Activated T-helper 17 cell treated with anti-CD3 and anti-CD28 coated beads, Interleukin-2, amount 50 U/mL, for 72 hours (primary cell): ENCODE results near the gene SEC14L5. TPM values are rescaled to one million over a fixed set of nuclear protein-coding genes. Genes with fewer than 3 reads are reported as not detected.
"Not testable (repeated sequence)": the region's sequence is repeated elsewhere in the genome, so short reads cannot be mapped to it uniquely, and the experiment has no call there.

Experiments
- ATAC-seq: fragments of 150-1000 bp; cut with Tn5 transposase; replicated peaks from 2 replicates; pipeline ENCODE4 v1.10.0; 2021; ENCODE audit warnings: mild to moderate bottlenecking, moderate library complexity
- H3K27ac Mint-ChIP-seq: one replicate; pipeline ENCODE4 v1.8.0; 2022; ENCODE audit warnings: mixed read lengths
- H3K27me3 Mint-ChIP-seq: one replicate; pipeline ENCODE4 v1.8.0; 2022; ENCODE audit warnings: mixed read lengths
- H3K36me3 Mint-ChIP-seq: one replicate; pipeline ENCODE4 v1.8.0; 2022; ENCODE audit warnings: low read depth, mild to moderate bottlenecking, mixed read lengths
- H3K4me1 Mint-ChIP-seq: one replicate; pipeline ENCODE4 v1.8.0; 2022; ENCODE audit warnings: mixed read lengths
- H3K4me3 Mint-ChIP-seq: one replicate; pipeline ENCODE4 v1.8.0; 2022; ENCODE audit warnings: mild to moderate bottlenecking, mixed read lengths
- H3K9me3 Mint-ChIP-seq: one replicate; pipeline ENCODE4 v1.8.0; 2022; ENCODE audit warnings: mixed read lengths
- total RNA-seq, 2 donors: library from RNA; stranded (reverse); gene quantifications; one replicate each; pipeline ENCODE4 v1.2.3, GENCODE V29; 2022

The SEC14L5 gene
- total RNA-seq, 2 donors from 2014 or later, result 0.61 to 1.0 TPM

- Mint-ChIP-seq H3K36me3 (no peaks in the 10 kb centered on the region), H3K9me3 (no peaks in the 10 kb centered on the region)
Observed at GRCh38 chr16:4936991-4937781, 20.9 kb upstream of the SEC14L5 start, which contains the start of gene PPL. Gene PPL (minus strand): TSS chr16:4937148. CDS start chr16:4937045, 103 bp downstream.

GRCh38 chr16:4937782-4938682 lies 20.1 kb upstream of the SEC14L5 start:
- no peak overlapping the region for H3K27ac Mint-ChIP-seq
- H3K4me3 Mint-ChIP-seq, result peak overlapping the region; percentile 50
- H3K27me3 Mint-ChIP-seq, result peaks cover 17% of the 10 kb centered on the region
- H3K4me1 Mint-ChIP-seq, result no peaks in the 10 kb centered on the region
- no peak for ATAC-seq
- no peaks in the 10 kb centered on the region for H3K36me3 Mint-ChIP-seq
- H3K9me3 Mint-ChIP-seq, result no peaks in the 10 kb centered on the region

More at GRCh38 chr16:4936991-4937781, 20.9 kb upstream of the SEC14L5 start, which contains the start of gene PPL:
- Mint-ChIP-seq H3K4me3 (peak within 1 kb of the TSS; percentile 59), H3K27me3 (peaks cover 17% of the 10 kb centered on the region), H3K27ac (no peak within 1 kb of the TSS), H3K4me1 (no peaks in the 10 kb centered on the region)
- peak; percentile 12 for ATAC-seq

DNA sequence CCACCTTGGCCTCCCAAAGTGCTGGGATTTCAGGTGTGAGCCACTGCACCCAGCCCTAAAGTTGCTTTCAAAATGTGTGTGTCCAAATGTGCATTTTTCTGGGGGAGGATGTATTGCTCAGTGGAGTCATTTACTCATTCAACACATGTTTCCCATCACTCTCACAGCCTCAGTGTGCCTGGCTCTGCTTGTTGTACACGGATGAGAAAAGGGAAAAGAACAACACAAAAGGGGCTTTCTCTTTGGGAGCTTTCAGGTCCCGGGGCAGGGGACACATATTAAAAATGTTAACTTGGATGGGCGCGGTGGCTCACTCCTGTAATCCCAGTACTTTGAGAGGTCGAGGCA lies 19.5 kb upstream of the SEC14L5 start:
- no peak overlapping the region for H3K4me3 Mint-ChIP-seq
- peaks cover 17% of the 10 kb centered on the region for H3K27me3 Mint-ChIP-seq
- no peaks in the 10 kb centered on the region for H3K9me3 Mint-ChIP-seq
- no peak overlapping the region for H3K27ac Mint-ChIP-seq
- no peak for ATAC-seq
- H3K4me1 Mint-ChIP-seq, result no peaks in the 10 kb centered on the region
- H3K36me3 Mint-ChIP-seq, result no peaks in the 10 kb centered on the region

DNA sequence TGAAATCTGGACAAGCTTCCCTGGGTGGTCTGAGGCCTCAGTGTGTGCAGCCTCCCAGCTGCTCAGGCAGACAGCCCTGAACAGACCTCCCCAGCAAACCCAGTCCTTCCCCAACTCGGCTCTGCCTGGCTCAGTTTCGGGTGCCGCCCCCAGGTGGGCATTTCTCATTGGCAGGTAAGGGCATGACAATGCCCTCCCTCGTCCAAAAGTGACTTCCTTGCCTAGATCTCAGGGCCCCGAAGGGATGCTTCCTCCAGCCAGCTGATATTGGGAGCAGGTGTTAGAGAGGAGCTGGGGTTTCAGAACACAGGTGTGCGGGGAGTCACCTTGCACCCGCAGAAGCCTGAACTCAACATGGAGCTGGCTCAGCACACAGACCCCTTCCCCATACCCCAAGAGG lies 17.4 kb upstream of the SEC14L5 start:
- ATAC-seq, result no peak
- H3K4me1 Mint-ChIP-seq, result no peaks in the 10 kb centered on the region
- no peak overlapping the region for H3K4me3 Mint-ChIP-seq
- no peaks in the 10 kb centered on the region for H3K9me3 Mint-ChIP-seq
- no peaks in the 10 kb centered on the region for H3K36me3 Mint-ChIP-seq
- no peak overlapping the region for H3K27ac Mint-ChIP-seq
- peaks cover 11% of the 10 kb centered on the region for H3K27me3 Mint-ChIP-seq

DNA sequence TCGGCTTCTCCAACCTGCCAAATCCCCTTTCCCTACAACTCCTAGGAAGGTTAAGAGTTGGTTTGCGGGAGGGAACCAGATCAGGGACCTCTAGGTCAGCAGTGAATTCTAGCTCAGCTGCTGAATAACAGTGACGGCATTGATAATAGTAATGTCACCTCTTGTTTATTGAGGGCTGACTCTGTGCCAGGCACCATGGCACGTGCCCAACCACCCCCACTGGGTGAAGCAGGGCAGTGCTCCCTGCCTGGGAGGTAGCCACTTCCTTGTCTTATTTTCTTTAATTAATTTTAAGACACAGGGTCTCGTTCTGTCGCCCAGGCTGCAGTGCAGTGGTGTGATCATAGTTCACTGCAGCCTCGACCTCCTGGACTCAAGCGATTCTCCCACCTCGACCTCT lies 15.6 kb upstream of the SEC14L5 start:
- Mint-ChIP-seq H3K4me1 (no peaks in the 10 kb centered on the region), H3K4me3 (no peak overlapping the region), H3K9me3 (no peaks in the 10 kb centered on the region), H3K27ac (no peak overlapping the region), H3K36me3 (no peaks in the 10 kb centered on the region), H3K27me3 (peaks cover 17% of the 10 kb centered on the region)
- ATAC-seq, result no peak

GRCh38 chr16:4944333-4945281 lies 13.5 kb upstream of the SEC14L5 start:
- H3K36me3 Mint-ChIP-seq, result no peaks in the 10 kb centered on the region
- H3K4me1 Mint-ChIP-seq, result no peaks in the 10 kb centered on the region
- peaks cover 15% of the 10 kb centered on the region for H3K27me3 Mint-ChIP-seq
- no peak for ATAC-seq
- H3K27ac Mint-ChIP-seq, result no peak overlapping the region
- no peak overlapping the region for H3K4me3 Mint-ChIP-seq
- no peaks in the 10 kb centered on the region for H3K9me3 Mint-ChIP-seq

GRCh38 chr16:4945560-4946502 lies 12.3 kb upstream of the SEC14L5 start:
- Mint-ChIP-seq H3K4me1 (no peaks in the 10 kb centered on the region), H3K27ac (no peak overlapping the region), H3K4me3 (no peak overlapping the region), H3K36me3 (no peaks in the 10 kb centered on the region), H3K27me3 (peaks cover 15% of the 10 kb centered on the region), H3K9me3 (no peaks in the 10 kb centered on the region)
- ATAC-seq, result no peak

- H3K9me3 Mint-ChIP-seq, result no peaks in the 10 kb centered on the region
Observed at GRCh38 chr16:4946917-4947316, 11.2 kb upstream of the SEC14L5 start.

DNA sequence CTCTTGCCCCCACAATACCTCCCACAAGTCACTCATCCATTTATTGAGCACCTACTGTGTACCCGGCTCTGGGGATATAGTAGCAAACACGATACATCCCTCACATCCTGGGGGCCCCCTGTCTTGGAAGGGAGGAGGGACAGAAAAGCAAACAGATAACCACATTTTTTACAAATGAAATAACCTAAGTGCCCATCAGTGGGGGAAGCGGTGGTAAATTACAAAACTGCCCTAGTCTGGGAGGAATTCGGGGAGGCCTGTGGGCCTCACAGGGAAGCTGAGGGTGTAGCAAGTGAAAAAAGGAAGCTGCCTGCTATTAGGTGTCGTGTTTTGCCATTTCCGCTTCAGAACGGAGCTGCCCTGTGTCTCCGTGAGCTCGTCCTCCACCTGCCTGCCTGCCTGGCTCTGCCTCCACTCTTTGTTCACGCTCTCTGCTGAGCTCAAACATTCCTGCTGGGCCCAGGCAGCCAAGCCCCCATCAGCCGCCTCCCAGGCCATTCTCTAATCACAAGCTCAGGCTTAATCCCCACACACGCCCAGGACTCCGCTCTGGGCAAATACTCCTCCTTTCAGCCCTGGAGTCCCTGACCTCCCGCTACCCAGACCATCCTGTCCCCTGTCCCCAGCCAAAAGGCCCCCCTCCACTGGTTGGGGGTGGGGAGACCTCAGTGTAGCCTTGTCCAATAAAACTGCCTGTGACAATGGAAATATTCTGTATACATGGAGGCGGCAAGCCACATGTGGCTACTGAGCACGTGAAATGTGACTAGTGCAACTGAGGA lies 10.2 kb upstream of the SEC14L5 start:
- H3K36me3 Mint-ChIP-seq, result no peaks in the 10 kb centered on the region
- H3K9me3 Mint-ChIP-seq, result no peaks in the 10 kb centered on the region
- H3K4me1 Mint-ChIP-seq, result no peaks in the 10 kb centered on the region
- H3K27me3 Mint-ChIP-seq, result peaks cover 15% of the 10 kb centered on the region
- no peak overlapping the region for H3K27ac Mint-ChIP-seq
- no peak overlapping the region for H3K4me3 Mint-ChIP-seq
- ATAC-seq, result no peak

More at GRCh38 chr16:4946917-4947316, 11.2 kb upstream of the SEC14L5 start:
- no peak for ATAC-seq
- H3K4me3 Mint-ChIP-seq, result no peak overlapping the region
- H3K4me1 Mint-ChIP-seq, result no peaks in the 10 kb centered on the region
- no peak overlapping the region for H3K27ac Mint-ChIP-seq
- peaks cover 15% of the 10 kb centered on the region for H3K27me3 Mint-ChIP-seq
- H3K36me3 Mint-ChIP-seq, result no peaks in the 10 kb centered on the region

GRCh38 chr16:4948903-4949766 lies 9.0 kb upstream of the SEC14L5 start:
- ATAC-seq, result no peak
- peaks cover 19% of the 10 kb centered on the region for H3K27me3 Mint-ChIP-seq
- no peak overlapping the region for H3K27ac Mint-ChIP-seq
- no peaks in the 10 kb centered on the region for H3K9me3 Mint-ChIP-seq
- no peak overlapping the region for H3K4me3 Mint-ChIP-seq
- no peaks in the 10 kb centered on the region for H3K36me3 Mint-ChIP-seq
- no peaks in the 10 kb centered on the region for H3K4me1 Mint-ChIP-seq

- ATAC-seq, result no peak
- Mint-ChIP-seq H3K4me3 (no peak overlapping the region), H3K4me1 (no peaks in the 10 kb centered on the region), H3K36me3 (no peaks in the 10 kb centered on the region), H3K27me3 (peaks cover 23% of the 10 kb centered on the region), H3K9me3 (no peaks in the 10 kb centered on the region), H3K27ac (no peak overlapping the region)
Observed at GRCh38 chr16:4949986-4950385, 8.1 kb upstream of the SEC14L5 start.

DNA sequence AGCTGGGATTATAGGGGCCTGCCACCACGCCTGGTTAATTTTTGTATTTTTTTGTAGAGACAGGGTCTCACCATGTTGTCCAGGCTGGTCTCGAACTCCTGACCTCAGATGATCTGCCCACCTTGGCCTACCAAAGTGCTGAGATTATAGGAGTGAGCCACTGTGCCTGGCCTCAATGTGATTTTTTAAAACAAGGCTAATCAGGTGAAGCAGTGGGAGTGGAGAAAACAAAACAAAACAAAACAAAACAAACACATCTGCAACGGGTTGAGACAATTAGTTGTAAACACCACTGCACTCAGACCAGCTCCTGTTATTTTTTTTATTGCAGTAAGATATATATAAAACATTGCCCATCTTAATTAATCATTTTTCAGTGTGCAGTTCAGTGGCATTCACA lies 6.5 kb upstream of the SEC14L5 start:
- H3K36me3 Mint-ChIP-seq, ATAC-seq, H3K4me1 Mint-ChIP-seq, H3K4me3 Mint-ChIP-seq, H3K9me3 Mint-ChIP-seq, H3K27ac Mint-ChIP-seq: not testable (repeated sequence)
- peaks cover 26% of the 10 kb centered on the region for H3K27me3 Mint-ChIP-seq
